Measurements from ENCODE around the gene CACNA1D. TPM values are rescaled to one million over a fixed set of nuclear protein-coding genes. Genes with fewer than 3 reads are reported as not detected.

Gene CACNA1D
- total RNA-seq, 4 donors from 2014 or later = 12.7 to 98.9 (median 25.0) TPM

DNA sequence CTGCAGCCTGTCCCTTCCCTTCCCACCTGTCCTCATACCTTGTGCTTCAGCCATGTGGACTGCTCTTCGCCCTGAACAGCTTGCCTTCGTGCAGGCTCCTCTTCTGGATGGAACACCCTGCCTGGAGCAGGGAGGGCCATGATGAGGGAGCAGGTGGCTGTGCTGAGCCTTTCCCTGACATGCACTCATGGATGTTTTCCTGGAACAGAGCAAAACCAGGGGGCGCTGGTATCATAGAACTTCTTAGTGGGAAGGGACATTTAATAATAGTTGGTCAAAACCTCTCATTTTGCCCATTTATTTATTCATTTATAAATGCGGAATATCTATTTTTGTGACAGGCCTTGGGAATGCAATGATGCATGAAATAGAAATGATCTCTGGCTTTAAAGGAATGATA, 149.3 kb downstream of the CACNA1D start:
- no peak overlapping the region for H3K27ac ChIP-seq
- no peaks in the 10 kb centered on the region for H3K9me3 ChIP-seq
- DNase-seq = no peak
- in situ Hi-C loops (cut with MboI; ENCODE audit: low pct_ligation_motif_present in 1 of 4, low pct_unique_long_range_greater_than_20kb in 1 of 4, low sequenced_read_pairs in 3 of 4) = no loop called here
- TF ChIP-seq POLR2A (IDR thresholded peaks at IDR 0.05) (no peak), EP300 (IDR thresholded peaks at IDR 0.05; ENCODE audit: low read depth) (no peak), POLR2AphosphoS5 (IDR thresholded peaks at IDR 0.05) (no peak)
- TF ChIP-seq, protein P1, sequence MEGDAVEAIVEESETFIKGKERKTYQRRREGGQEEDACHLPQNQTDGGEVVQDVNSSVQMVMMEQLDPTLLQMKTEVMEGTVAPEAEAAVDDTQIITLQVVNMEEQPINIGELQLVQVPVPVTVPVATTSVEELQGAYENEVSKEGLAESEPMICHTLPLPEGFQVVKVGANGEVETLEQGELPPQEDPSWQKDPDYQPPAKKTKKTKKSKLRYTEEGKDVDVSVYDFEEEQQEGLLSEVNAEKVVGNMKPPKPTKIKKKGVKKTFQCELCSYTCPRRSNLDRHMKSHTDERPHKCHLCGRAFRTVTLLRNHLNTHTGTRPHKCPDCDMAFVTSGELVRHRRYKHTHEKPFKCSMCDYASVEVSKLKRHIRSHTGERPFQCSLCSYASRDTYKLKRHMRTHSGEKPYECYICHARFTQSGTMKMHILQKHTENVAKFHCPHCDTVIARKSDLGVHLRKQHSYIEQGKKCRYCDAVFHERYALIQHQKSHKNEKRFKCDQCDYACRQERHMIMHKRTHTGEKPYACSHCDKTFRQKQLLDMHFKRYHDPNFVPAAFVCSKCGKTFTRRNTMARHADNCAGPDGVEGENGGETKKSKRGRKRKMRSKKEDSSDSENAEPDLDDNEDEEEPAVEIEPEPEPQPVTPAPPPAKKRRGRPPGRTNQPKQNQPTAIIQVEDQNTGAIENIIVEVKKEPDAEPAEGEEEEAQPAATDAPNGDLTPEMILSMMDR (IDR thresholded peaks at IDR 0.05) = no peak
- H3K27me3 ChIP-seq = no peaks in the 10 kb centered on the region
- no peaks in the 10 kb centered on the region for H3K36me3 ChIP-seq
- H3K4me1 ChIP-seq = no peaks in the 10 kb centered on the region
- whole genome bisulfite sequencing, 2 donors (ENCODE audit: low coverage in 1 of 2) = 79 to 87% methylated on average over 2 to 4 of the region's 4 CpGs
- intact Hi-C loops (cut with DNase I; ENCODE audit: low total_unique reads) = no loop called here
- no peak overlapping the region for H3K4me3 ChIP-seq

DNA sequence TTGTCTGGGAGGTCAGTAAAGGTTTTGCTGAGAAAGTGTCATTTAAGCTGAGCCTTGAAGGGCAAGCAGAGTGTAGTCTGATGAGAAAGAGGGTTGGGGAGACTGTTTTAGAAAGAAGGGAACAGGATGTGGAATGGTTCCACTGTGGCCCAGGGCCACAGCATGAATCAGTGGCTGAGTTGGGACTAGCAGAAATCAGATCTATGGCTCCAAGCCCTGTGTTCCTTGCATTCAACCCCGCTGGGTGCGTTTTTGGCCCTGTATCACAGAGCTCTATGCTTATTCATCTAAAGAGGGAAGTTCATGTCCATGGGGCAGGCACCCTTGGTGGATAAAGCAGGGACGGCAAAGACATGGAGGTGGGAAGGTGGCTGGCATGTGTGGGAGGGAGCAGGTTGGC, 151.3 kb downstream of the CACNA1D start:
- Histone ChIP-seq H3K36me3 (no peaks in the 10 kb centered on the region), H3K4me1 (peaks cover 0 to 1% (median 0%) of the 10 kb centered on the region in 4 donors), H3K27ac (no peak overlapping the region), H3K4me3 (no peak overlapping the region), H3K27me3 (no peaks in the 10 kb centered on the region), H3K9me3 (no peaks in the 10 kb centered on the region)
- intact Hi-C loops (cut with DNase I; ENCODE audit: low total_unique reads) = no loop called here
- no peak for DNase-seq
- in situ Hi-C loops (cut with MboI; ENCODE audit: low pct_ligation_motif_present in 1 of 4, low pct_unique_long_range_greater_than_20kb in 1 of 4, low sequenced_read_pairs in 3 of 4) = no loop called here
- 92% methylated on average over 2 to 3 of the region's 3 CpGs for WGBS, 2 donors (ENCODE audit: low coverage in 1 of 2)
- no peak for TF ChIP-seq POLR2AphosphoS5 (IDR thresholded peaks at IDR 0.05)
- TF ChIP-seq POLR2A (IDR thresholded peaks at IDR 0.05) = no peak
- TF ChIP-seq, protein P1 (IDR thresholded peaks at IDR 0.05) = no peak
- TF ChIP-seq EP300 (IDR thresholded peaks at IDR 0.05; ENCODE audit: low read depth) = no peak

DNA sequence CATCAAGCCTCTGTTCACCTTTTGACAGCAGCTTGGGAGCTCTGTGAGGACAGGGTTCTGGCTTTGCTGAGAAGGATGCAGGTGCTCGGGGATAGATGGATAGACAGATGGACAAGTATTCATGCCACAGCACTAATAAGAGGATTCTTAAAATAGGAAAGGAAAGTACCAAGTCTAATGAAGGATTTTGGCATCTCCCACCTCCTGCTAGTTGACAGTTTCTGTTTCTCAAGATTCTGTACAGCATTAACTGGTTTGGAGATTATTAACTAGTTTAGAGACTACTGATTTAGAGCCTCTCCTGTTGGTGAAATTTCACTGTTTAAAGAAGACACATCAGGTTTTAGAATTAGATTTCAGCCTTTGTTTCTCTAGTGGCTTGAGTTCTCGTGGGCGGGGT, 152.3 kb downstream of the CACNA1D start:
- Histone ChIP-seq H3K27me3 (no peaks in the 10 kb centered on the region), H3K4me3 (no peak overlapping the region), H3K27ac (no peak overlapping the region), H3K36me3 (no peaks in the 10 kb centered on the region), H3K4me1 (peaks cover 0 to 4% (median 0%) of the 10 kb centered on the region in 4 donors), H3K9me3 (no peaks in the 10 kb centered on the region)
- in situ Hi-C loops (cut with MboI; ENCODE audit: low pct_ligation_motif_present in 1 of 4, low pct_unique_long_range_greater_than_20kb in 1 of 4, low sequenced_read_pairs in 3 of 4) (no loop called here), intact Hi-C loops (cut with DNase I; ENCODE audit: low total_unique reads) (no loop called here)
- 57 to 83% methylated on average over 2 to 3 of the region's 3 CpGs for WGBS, 2 donors (ENCODE audit: low coverage in 1 of 2)
- DNase-seq = no peak
- TF ChIP-seq EP300 (IDR thresholded peaks at IDR 0.05; ENCODE audit: low read depth) (no peak), POLR2AphosphoS5 (IDR thresholded peaks at IDR 0.05) (no peak), POLR2A (IDR thresholded peaks at IDR 0.05) (no peak)
- TF ChIP-seq, protein P1 (IDR thresholded peaks at IDR 0.05) = no peak

DNA sequence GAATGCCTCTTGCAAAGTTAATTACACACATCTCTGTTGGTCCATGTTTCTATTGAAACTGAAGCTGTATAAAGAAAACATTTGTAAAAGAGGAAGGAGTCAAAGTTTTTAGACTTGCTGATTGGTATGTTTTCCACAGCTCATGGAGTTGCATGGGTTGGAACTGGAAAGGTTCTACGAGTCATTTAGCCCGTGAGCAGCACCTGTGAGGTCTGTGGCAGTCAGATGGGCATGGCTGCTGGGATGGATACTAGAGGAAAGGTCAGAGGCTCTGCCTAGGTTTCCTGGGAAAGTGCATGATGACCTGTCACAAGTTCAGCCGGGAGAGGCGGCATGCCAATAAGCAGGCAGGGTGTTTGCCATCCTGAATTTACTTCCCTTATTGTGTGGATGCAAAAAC, 155.4 kb downstream of the CACNA1D start:
- no peak for DNase-seq
- H3K27ac ChIP-seq = no peak overlapping the region
- H3K36me3 ChIP-seq = no peaks in the 10 kb centered on the region
- no peak for TF ChIP-seq EP300 (IDR thresholded peaks at IDR 0.05; ENCODE audit: low read depth)
- TF ChIP-seq POLR2A (IDR thresholded peaks at IDR 0.05) = no peak
- TF ChIP-seq, protein P1 (IDR thresholded peaks at IDR 0.05) = no peak
- no peak for TF ChIP-seq POLR2AphosphoS5 (IDR thresholded peaks at IDR 0.05)
- H3K9me3 ChIP-seq = no peaks in the 10 kb centered on the region
- 62 to 85% methylated on average over 2 to 4 of the region's 4 CpGs for WGBS, 2 donors (ENCODE audit: low coverage in 1 of 2)
- peaks cover 0 to 4% (median 0%) of the 10 kb centered on the region in 4 donors for H3K4me1 ChIP-seq
- no peaks in the 10 kb centered on the region for H3K27me3 ChIP-seq
- in situ Hi-C loops (cut with MboI; ENCODE audit: low pct_ligation_motif_present in 1 of 4, low pct_unique_long_range_greater_than_20kb in 1 of 4, low sequenced_read_pairs in 3 of 4) (no loop called here), intact Hi-C loops (cut with DNase I; ENCODE audit: low total_unique reads) (no loop called here)
- no peak overlapping the region for H3K4me3 ChIP-seq
